Fibroblast of skin of left quadriceps (primary cell): Measurements from ENCODE around the gene IL17C.
"Not testable (repeated sequence)": the region's sequence is repeated elsewhere in the genome, so short reads cannot be mapped to it uniquely, and the experiment has no call there.

ENCODE experiments used
- DNase-seq, 2 experiments: peaks; one replicate each; pipeline ENCODE4 v3.0.0-alpha.2; 2013; ENCODE audit warnings: low read depth in 2 of 2

Gene IL17C

GRCh38 chr16:88638323-88639230, at the start of gene IL17C:
IL17C (plus strand) TSS chr16:88638572; CDS start chr16:88638642, 70 bp downstream.
- no peak for DNase-seq

- DNase-seq = no peak
These were observed 49.6 kb upstream of the IL17C start for GRCh38 chr16:88588754-88589153.

GRCh38 chr16:88589441-88589840, 48.9 kb upstream of the IL17C start:
- no peak for DNase-seq

GRCh38 chr16:88591577-88592021, 46.8 kb upstream of the IL17C start:
- no peak for DNase-seq

- no peak for DNase-seq
These were observed 45.3 kb upstream of the IL17C start for GRCh38 chr16:88593061-88593460.

- DNase-seq = no peak
These were observed 44.9 kb upstream of the IL17C start for GRCh38 chr16:88593489-88593888.

GRCh38 chr16:88593910-88594309, 44.5 kb upstream of the IL17C start:
- no peak for DNase-seq

GRCh38 chr16:88595101-88595500, 43.3 kb upstream of the IL17C start:
- DNase-seq = no peak

- no peak for DNase-seq
These were observed 42.5 kb upstream of the IL17C start for GRCh38 chr16:88595921-88596320.

- no peak for DNase-seq
These were observed 41.9 kb upstream of the IL17C start for GRCh38 chr16:88596483-88596882.

GRCh38 chr16:88597856-88598491, 40.4 kb upstream of the IL17C start:
- no peak for DNase-seq

GRCh38 chr16:88599092-88599733, 39.2 kb upstream of the IL17C start:
- no peak for DNase-seq

- no peak for DNase-seq
These were observed 38.4 kb upstream of the IL17C start for GRCh38 chr16:88599825-88600538.

GRCh38 chr16:88600539-88600896, 37.9 kb upstream of the IL17C start:
- DNase-seq = no peak

GRCh38 chr16:88601313-88602036, 36.9 kb upstream of the IL17C start:
- DNase-seq = no peak

- no peak for DNase-seq
These were observed 36.3 kb upstream of the IL17C start for GRCh38 chr16:88602091-88602490.

GRCh38 chr16:88605186-88606147, 32.9 kb upstream of the IL17C start:
- no peak for DNase-seq

GRCh38 chr16:88606148-88606757, 32.1 kb upstream of the IL17C start:
- DNase-seq = no peak

GRCh38 chr16:88608076-88608475, 30.3 kb upstream of the IL17C start:
- DNase-seq = no peak

GRCh38 chr16:88609426-88609825, 28.9 kb upstream of the IL17C start:
- DNase-seq = not testable (repeated sequence)
